ENCODE measurements around the gene HOXA13. TPM values are rescaled to one million over a fixed set of nuclear protein-coding genes. Genes with fewer than 3 reads are reported as not detected.

The HOXA13 gene
- polyA plus RNA-seq, 4 donors, result 0.01 TPM; not detected in 3

- Histone ChIP-seq H3K36me3 (ENCODE audit: control insufficient read depth in 3 of 3, insufficient read depth in 2 of 3, low read depth in 1 of 3, low read length in 3 of 3) (peaks cover 0 to 7% (median 0%) of the 10 kb centered on the region in 3 donors), H3K27ac (ENCODE audit: low read depth in 1 of 3, low read length in 2 of 3) (no peak overlapping the region), H3K4me3 (ENCODE audit: low read depth in 1 of 3, low read length in 3 of 3) (no peak overlapping the region), H3K4me1 (ENCODE audit: control insufficient read depth in 3 of 3, insufficient read depth in 2 of 3, low read depth in 1 of 3, low read length in 2 of 3) (peaks cover 0 to 20% (median 0%) of the 10 kb centered on the region in 3 donors), H3K9me3 (ENCODE audit: control insufficient read depth in 2 of 2, insufficient read depth in 1 of 2, low read depth in 1 of 2, low read length in 1 of 2) (peaks cover 0 to 3% of the 10 kb centered on the region in 2 donors), H3K27me3 (ENCODE audit: control insufficient read depth in 3 of 3, insufficient read depth in 3 of 3, low read length in 3 of 3) (peaks cover 16 to 98% (median 70%) of the 10 kb centered on the region in 3 donors)
- 17 to 34% (median 28%) methylated on average over 35 of the region's 35 CpGs for WGBS, 3 donors
- no peak for DNase-seq
- no peak for FAIRE-seq
These were observed 41.2 kb downstream of the HOXA13 start for GRCh38 chr7:27158436-27159265.

- FAIRE-seq, result no peak
- peaks cover 0 to 20% (median 0%) of the 10 kb centered on the region in 3 donors for H3K4me1 ChIP-seq (ENCODE audit: control insufficient read depth in 3 of 3, insufficient read depth in 2 of 3, low read depth in 1 of 3, low read length in 2 of 3)
- DNase-seq, result peak in 1 of 2 donors; percentile 71
- 9 to 19% (median 17%) methylated on average over 30 of the region's 30 CpGs for WGBS, 3 donors
- peaks cover 13 to 98% (median 69%) of the 10 kb centered on the region in 3 donors for H3K27me3 ChIP-seq (ENCODE audit: control insufficient read depth in 3 of 3, insufficient read depth in 3 of 3, low read length in 3 of 3)
- H3K4me3 ChIP-seq (ENCODE audit: low read depth in 1 of 3, low read length in 3 of 3), result peak overlapping the region in 2 of 3 donors; percentile 44 to 55
- peaks cover 0 to 3% of the 10 kb centered on the region in 2 donors for H3K9me3 ChIP-seq (ENCODE audit: control insufficient read depth in 2 of 2, insufficient read depth in 1 of 2, low read depth in 1 of 2, low read length in 1 of 2)
- H3K27ac ChIP-seq (ENCODE audit: low read depth in 1 of 3, low read length in 2 of 3), result no peak overlapping the region
- peaks cover 0 to 3% (median 0%) of the 10 kb centered on the region in 3 donors for H3K36me3 ChIP-seq (ENCODE audit: control insufficient read depth in 3 of 3, insufficient read depth in 2 of 3, low read depth in 1 of 3, low read length in 3 of 3)
These were observed 42.0 kb downstream of the HOXA13 start for GRCh38 chr7:27157702-27158431.

- Histone ChIP-seq H3K36me3 (ENCODE audit: control insufficient read depth in 3 of 3, insufficient read depth in 2 of 3, low read depth in 1 of 3, low read length in 3 of 3) (peaks cover 0 to 1% (median 0%) of the 10 kb centered on the region in 3 donors), H3K4me1 (ENCODE audit: control insufficient read depth in 3 of 3, insufficient read depth in 2 of 3, low read depth in 1 of 3, low read length in 2 of 3) (peaks cover 0 to 20% (median 0%) of the 10 kb centered on the region in 3 donors), H3K27me3 (ENCODE audit: control insufficient read depth in 3 of 3, insufficient read depth in 3 of 3, low read length in 3 of 3) (peaks cover 13 to 98% (median 75%) of the 10 kb centered on the region in 3 donors), H3K27ac (ENCODE audit: low read depth in 1 of 3, low read length in 2 of 3) (no peak overlapping the region), H3K9me3 (ENCODE audit: control insufficient read depth in 2 of 2, insufficient read depth in 1 of 2, low read depth in 1 of 2, low read length in 1 of 2) (peaks cover 0 to 3% of the 10 kb centered on the region in 2 donors), H3K4me3 (ENCODE audit: low read depth in 1 of 3, low read length in 3 of 3) (peak overlapping the region in 2 of 3 donors; percentile 44 to 55)
- 11 to 16% (median 14%) methylated on average over 28 to 30 of the region's 30 CpGs for WGBS, 3 donors
- FAIRE-seq, result no peak
- no peak for DNase-seq
These were observed 42.8 kb downstream of the HOXA13 start for GRCh38 chr7:27156916-27157701.

- peaks cover 0 to 20% (median 0%) of the 10 kb centered on the region in 3 donors for H3K4me1 ChIP-seq (ENCODE audit: control insufficient read depth in 3 of 3, insufficient read depth in 2 of 3, low read depth in 1 of 3, low read length in 2 of 3)
- peak within 1 kb of the TSS; percentile 18 to 55 (median 47) for H3K4me3 ChIP-seq (ENCODE audit: low read depth in 1 of 3, low read length in 3 of 3)
- DNase-seq (peak in 1 of 2 donors; percentile 75), FAIRE-seq (no peak)
- H3K9me3 ChIP-seq (ENCODE audit: control insufficient read depth in 2 of 2, insufficient read depth in 1 of 2, low read depth in 1 of 2, low read length in 1 of 2), result peaks cover 0 to 3% of the 10 kb centered on the region in 2 donors
- H3K27me3 ChIP-seq (ENCODE audit: control insufficient read depth in 3 of 3, insufficient read depth in 3 of 3, low read length in 3 of 3), result peaks cover 13 to 98% (median 76%) of the 10 kb centered on the region in 3 donors
- H3K36me3 ChIP-seq (ENCODE audit: control insufficient read depth in 3 of 3, insufficient read depth in 2 of 3, low read depth in 1 of 3, low read length in 3 of 3), result no peaks in the 10 kb centered on the region
- peak within 1 kb of the TSS in 2 of 3 donors; percentile 48 to 67 for H3K27ac ChIP-seq (ENCODE audit: low read depth in 1 of 3, low read length in 2 of 3)
- 3 to 17% (median 14%) methylated on average over 30 to 33 of the region's 33 CpGs for WGBS, 3 donors
These were observed 43.4 kb downstream of the HOXA13 start, which contains the start of gene HOXA7 for GRCh38 chr7:27156508-27156898. Gene HOXA7 (minus strand): TSS chr7:27156675. CDS start chr7:27156545, 130 bp downstream.

GRCh38 chr7:27155816-27156507 is 43.9 kb downstream of the HOXA13 start:
- Histone ChIP-seq H3K27me3 (ENCODE audit: control insufficient read depth in 3 of 3, insufficient read depth in 3 of 3, low read length in 3 of 3) (peaks cover 15 to 98% (median 78%) of the 10 kb centered on the region in 3 donors), H3K27ac (ENCODE audit: low read depth in 1 of 3, low read length in 2 of 3) (peak overlapping the region in 2 of 3 donors; percentile 48 to 67), H3K4me1 (ENCODE audit: control insufficient read depth in 3 of 3, insufficient read depth in 2 of 3, low read depth in 1 of 3, low read length in 2 of 3) (peaks cover 0 to 25% (median 0%) of the 10 kb centered on the region in 3 donors), H3K9me3 (ENCODE audit: control insufficient read depth in 2 of 2, insufficient read depth in 1 of 2, low read depth in 1 of 2, low read length in 1 of 2) (peaks cover 0 to 3% of the 10 kb centered on the region in 2 donors), H3K4me3 (ENCODE audit: low read depth in 1 of 3, low read length in 3 of 3) (peak overlapping the region; percentile 18 to 55 (median 47)), H3K36me3 (ENCODE audit: control insufficient read depth in 3 of 3, insufficient read depth in 2 of 3, low read depth in 1 of 3, low read length in 3 of 3) (no peaks in the 10 kb centered on the region)
- FAIRE-seq (no peak), DNase-seq (peak in 1 of 2 donors; percentile 73)
- WGBS, 3 donors, result 3 to 6% (median 3%) methylated on average over 59 to 63 of the region's 63 CpGs

GRCh38 chr7:27154901-27155815 is 44.7 kb downstream of the HOXA13 start:
- H3K36me3 ChIP-seq (ENCODE audit: control insufficient read depth in 3 of 3, insufficient read depth in 2 of 3, low read depth in 1 of 3, low read length in 3 of 3), result peaks cover 0 to 4% (median 0%) of the 10 kb centered on the region in 3 donors
- peak overlapping the region in 2 of 3 donors; percentile 17 to 55 for H3K4me3 ChIP-seq (ENCODE audit: low read depth in 1 of 3, low read length in 3 of 3)
- peak overlapping the region in 1 of 3 donors; percentile 17 for H3K27ac ChIP-seq (ENCODE audit: low read depth in 1 of 3, low read length in 2 of 3)
- WGBS, 3 donors, result 8 to 20% (median 16%) methylated on average over 48 of the region's 48 CpGs
- H3K4me1 ChIP-seq (ENCODE audit: control insufficient read depth in 3 of 3, insufficient read depth in 2 of 3, low read depth in 1 of 3, low read length in 2 of 3), result peaks cover 0 to 27% (median 0%) of the 10 kb centered on the region in 3 donors
- FAIRE-seq, result no peak
- peaks cover 15 to 98% (median 76%) of the 10 kb centered on the region in 3 donors for H3K27me3 ChIP-seq (ENCODE audit: control insufficient read depth in 3 of 3, insufficient read depth in 3 of 3, low read length in 3 of 3)
- DNase-seq, result no peak
- peaks cover 0 to 3% of the 10 kb centered on the region in 2 donors for H3K9me3 ChIP-seq (ENCODE audit: control insufficient read depth in 2 of 2, insufficient read depth in 1 of 2, low read depth in 1 of 2, low read length in 1 of 2)

GRCh38 chr7:27154369-27154768 is 45.5 kb downstream of the HOXA13 start:
- Histone ChIP-seq H3K27ac (ENCODE audit: low read depth in 1 of 3, low read length in 2 of 3) (no peak overlapping the region), H3K36me3 (ENCODE audit: control insufficient read depth in 3 of 3, insufficient read depth in 2 of 3, low read depth in 1 of 3, low read length in 3 of 3) (peaks cover 0 to 5% (median 0%) of the 10 kb centered on the region in 3 donors), H3K4me1 (ENCODE audit: control insufficient read depth in 3 of 3, insufficient read depth in 2 of 3, low read depth in 1 of 3, low read length in 2 of 3) (peaks cover 0 to 25% (median 0%) of the 10 kb centered on the region in 3 donors), H3K4me3 (ENCODE audit: low read depth in 1 of 3, low read length in 3 of 3) (no peak overlapping the region), H3K27me3 (ENCODE audit: control insufficient read depth in 3 of 3, insufficient read depth in 3 of 3, low read length in 3 of 3) (peaks cover 15 to 97% (median 70%) of the 10 kb centered on the region in 3 donors), H3K9me3 (ENCODE audit: control insufficient read depth in 2 of 2, insufficient read depth in 1 of 2, low read depth in 1 of 2, low read length in 1 of 2) (peaks cover 0 to 3% of the 10 kb centered on the region in 2 donors)
- 32 to 54% (median 38%) methylated on average over 10 of the region's 10 CpGs for WGBS, 3 donors
- no peak for DNase-seq
- FAIRE-seq, result no peak
